GM18867 (cell line): ENCODE measurements around the gene SPATA3.
A peak's percentile ranks its signal among the peaks of the same experiment; 100 is the strongest.

Source experiments
- ATAC-seq: cut with Tn5 transposase; IDR thresholded peaks from one replicate; pipeline ENCODE4 v1.9.1; 2021; ENCODE audit warnings: mild to moderate bottlenecking, moderate library complexity; ENCODE audit not compliant: unreplicated experiment

The SPATA3 gene

GRCh38 chr2:231047274-231047922, 51.5 kb downstream of the SPATA3 start:
- ATAC-seq, result no peak

- ATAC-seq, result no peak
These were observed 52.3 kb downstream of the SPATA3 start for GRCh38 chr2:231047923-231048915.

- ATAC-seq, result no peak
These were observed 53.5 kb downstream of the SPATA3 start for GRCh38 chr2:231049286-231050017.

GRCh38 chr2:231050018-231050901, 54.3 kb downstream of the SPATA3 start:
- ATAC-seq, result no peak

GRCh38 chr2:231051116-231051515, 55.2 kb downstream of the SPATA3 start:
- no peak for ATAC-seq

- peak; percentile 68 for ATAC-seq
These were observed 56.9 kb downstream of the SPATA3 start for GRCh38 chr2:231052494-231053451.

GRCh38 chr2:231053846-231054245, 57.9 kb downstream of the SPATA3 start:
- ATAC-seq, result no peak

GRCh38 chr2:231056453-231057416, 60.8 kb downstream of the SPATA3 start, which contains the start of gene PSMD1:
TSS of gene PSMD1 (plus strand) at chr2:231056867. CDS start at chr2:231057026, 159 bp downstream.
- ATAC-seq, result peak; percentile 73

GRCh38 chr2:231057590-231057989, 61.7 kb downstream of the SPATA3 start:
- no peak for ATAC-seq
